ENCODE results near the gene CARMIL3. TPM values are rescaled to one million over a fixed set of nuclear protein-coding genes. Genes with fewer than 3 reads are reported as not detected.

The CARMIL3 gene
- total and polyA plus RNA-seq, 2 experiments from 2014 or later = not detected

GRCh38 chr14:24106672-24107271, 55.0 kb downstream of the CARMIL3 start:
- Histone ChIP-seq H4K20me1 (ENCODE audit: insufficient read depth) (no peaks in the 10 kb centered on the region), H3K27me3 (replicated peaks; ENCODE audit: insufficient read depth) (no peaks in the 10 kb centered on the region), H3K9ac (no peak overlapping the region), H3K36me3 (ENCODE audit: low read depth) (peaks cover 24% of the 10 kb centered on the region; the same call in 1 of the 2 replicates), H3K9me2 (ENCODE audit: insufficient read depth) (no peaks in the 10 kb centered on the region), H3K4me1 (ENCODE audit: insufficient read depth) (0 out of 2 replicates have a peak, but pooled peaks cover 5% of the 10 kb centered on the region), H2AFZ (no peak overlapping the region), H3K4me3 (no peak overlapping the region), H3K4me2 (ENCODE audit: unreplicated experiment) (no peak overlapping the region), H3K27ac (no peak overlapping the region), H3F3A (ENCODE audit: insufficient read depth) (peaks cover 30% of the 10 kb centered on the region), H3K79me2 (ENCODE audit: insufficient read depth) (no peaks in the 10 kb centered on the region), H3K9me3 (ENCODE audit: low read depth) (no peaks in the 10 kb centered on the region)
- DNase-seq = no peak
- in situ Hi-C loops (cut with MboI) = no loop called here
- TF ChIP-seq EZH2 (IDR thresholded peaks at IDR 0.05; ENCODE audit: insufficient read depth, poor library complexity, severe bottlenecking) = no peak
- TF ChIP-seq EZH2phosphoT487 (IDR thresholded peaks at IDR 0.05; ENCODE audit: insufficient read depth, low read depth) = no peak
- WGBS, 2 experiments (ENCODE audit: low coverage in 1 of 2, low lambda C conversion rate in 2 of 2, missing lambda C conversion rate in 2 of 2) = 80 to 87% methylated on average over 4 of the region's 4 CpGs

- Histone ChIP-seq H3K27me3 (replicated peaks; ENCODE audit: insufficient read depth) (no peaks in the 10 kb centered on the region), H3K9me2 (ENCODE audit: insufficient read depth) (no peaks in the 10 kb centered on the region), H3K79me2 (ENCODE audit: insufficient read depth) (no peaks in the 10 kb centered on the region), H3K27ac (no peak overlapping the region), H3K4me2 (ENCODE audit: unreplicated experiment) (no peak overlapping the region), H2AFZ (peak overlapping the region; percentile 54), H3K9me3 (ENCODE audit: low read depth) (no peaks in the 10 kb centered on the region), H3F3A (ENCODE audit: insufficient read depth) (peaks cover 28% of the 10 kb centered on the region), H3K9ac (no peak overlapping the region), H3K4me1 (ENCODE audit: insufficient read depth) (0 out of 2 replicates have a peak, but pooled peaks cover 5% of the 10 kb centered on the region), H4K20me1 (ENCODE audit: insufficient read depth) (no peaks in the 10 kb centered on the region), H3K36me3 (ENCODE audit: low read depth) (peaks cover 9% of the 10 kb centered on the region; the same call in 1 of the 2 replicates), H3K4me3 (no peak overlapping the region)
- DNase-seq = no peak
- no peak for TF ChIP-seq EZH2phosphoT487 (IDR thresholded peaks at IDR 0.05; ENCODE audit: insufficient read depth, low read depth)
- TF ChIP-seq EZH2 (IDR thresholded peaks at IDR 0.05; ENCODE audit: insufficient read depth, poor library complexity, severe bottlenecking) = no peak
- in situ Hi-C loops (cut with MboI) = no loop called here
- WGBS, 2 experiments (ENCODE audit: low coverage in 1 of 2, low lambda C conversion rate in 2 of 2, missing lambda C conversion rate in 2 of 2) = 56 to 60% methylated on average over 5 of the region's 5 CpGs
Observed at GRCh38 chr14:24108336-24108874, 56.6 kb downstream of the CARMIL3 start.

GRCh38 chr14:24110060-24110459, 58.3 kb downstream of the CARMIL3 start:
- no peak for TF ChIP-seq EZH2 (IDR thresholded peaks at IDR 0.05; ENCODE audit: insufficient read depth, poor library complexity, severe bottlenecking)
- TF ChIP-seq EZH2phosphoT487 (IDR thresholded peaks at IDR 0.05; ENCODE audit: insufficient read depth, low read depth) = no peak

GRCh38 chr14:24110523-24110922, 58.7 kb downstream of the CARMIL3 start:
- no peak overlapping the region for H2AFZ ChIP-seq
- in situ Hi-C loops (cut with MboI) = no loop called here
- H3K9ac ChIP-seq = no peak overlapping the region
- no peaks in the 10 kb centered on the region for H3K9me3 ChIP-seq (ENCODE audit: low read depth)
- H4K20me1 ChIP-seq (ENCODE audit: insufficient read depth) = no peaks in the 10 kb centered on the region
- WGBS, 2 experiments (ENCODE audit: low coverage in 1 of 2, low lambda C conversion rate in 2 of 2, missing lambda C conversion rate in 2 of 2) = 96 to 100% methylated on average over 1 of the region's 1 CpG
- H3K36me3 ChIP-seq (ENCODE audit: low read depth) = no peaks in the 10 kb centered on the region
- DNase-seq = no peak
- no peak overlapping the region for H3K4me3 ChIP-seq
- no peaks in the 10 kb centered on the region for H3K27me3 ChIP-seq (replicated peaks; ENCODE audit: insufficient read depth)
- H3F3A ChIP-seq (ENCODE audit: insufficient read depth) = peaks cover 21% of the 10 kb centered on the region
- no peak for TF ChIP-seq EZH2 (IDR thresholded peaks at IDR 0.05; ENCODE audit: insufficient read depth, poor library complexity, severe bottlenecking)
- TF ChIP-seq EZH2phosphoT487 (IDR thresholded peaks at IDR 0.05; ENCODE audit: insufficient read depth, low read depth) = no peak
- H3K9me2 ChIP-seq (ENCODE audit: insufficient read depth) = no peaks in the 10 kb centered on the region
- H3K4me1 ChIP-seq (ENCODE audit: insufficient read depth) = peaks cover 7% of the 10 kb centered on the region; the same call in 1 of the 2 replicates
- H3K79me2 ChIP-seq (ENCODE audit: insufficient read depth) = peaks cover 4% of the 10 kb centered on the region; the same call in 1 of the 2 replicates
- H3K4me2 ChIP-seq (ENCODE audit: unreplicated experiment) = no peak overlapping the region
- no peak overlapping the region for H3K27ac ChIP-seq

More at GRCh38 chr14:24110060-24110459, 58.3 kb downstream of the CARMIL3 start:
- H3K9me2 ChIP-seq (ENCODE audit: insufficient read depth) = no peaks in the 10 kb centered on the region
- 0 out of 2 replicates have a peak, but pooled peaks cover 5% of the 10 kb centered on the region for H3K4me1 ChIP-seq (ENCODE audit: insufficient read depth)
- H3K27me3 ChIP-seq (replicated peaks; ENCODE audit: insufficient read depth) = no peaks in the 10 kb centered on the region
- no peak overlapping the region for H3K27ac ChIP-seq
- no peaks in the 10 kb centered on the region for H3K9me3 ChIP-seq (ENCODE audit: low read depth)
- DNase-seq = no peak
- H3F3A ChIP-seq (ENCODE audit: insufficient read depth) = peaks cover 21% of the 10 kb centered on the region
- H3K4me2 ChIP-seq (ENCODE audit: unreplicated experiment) = no peak overlapping the region
- no peak overlapping the region for H2AFZ ChIP-seq
- no peak overlapping the region for H3K9ac ChIP-seq
- no peaks in the 10 kb centered on the region for H3K79me2 ChIP-seq (ENCODE audit: insufficient read depth)
- in situ Hi-C loops (cut with MboI) = no loop called here
- H3K4me3 ChIP-seq = no peak overlapping the region
- WGBS, 2 experiments (ENCODE audit: low coverage in 1 of 2, low lambda C conversion rate in 2 of 2, missing lambda C conversion rate in 2 of 2) = 87% methylated on average over 9 of the region's 9 CpGs
- H4K20me1 ChIP-seq (ENCODE audit: insufficient read depth) = no peaks in the 10 kb centered on the region
- no peaks in the 10 kb centered on the region for H3K36me3 ChIP-seq (ENCODE audit: low read depth)

Measured in GM23248 (cell line).